Measurements from ENCODE around the gene IFFO2.

IFFO2 gene

DNA sequence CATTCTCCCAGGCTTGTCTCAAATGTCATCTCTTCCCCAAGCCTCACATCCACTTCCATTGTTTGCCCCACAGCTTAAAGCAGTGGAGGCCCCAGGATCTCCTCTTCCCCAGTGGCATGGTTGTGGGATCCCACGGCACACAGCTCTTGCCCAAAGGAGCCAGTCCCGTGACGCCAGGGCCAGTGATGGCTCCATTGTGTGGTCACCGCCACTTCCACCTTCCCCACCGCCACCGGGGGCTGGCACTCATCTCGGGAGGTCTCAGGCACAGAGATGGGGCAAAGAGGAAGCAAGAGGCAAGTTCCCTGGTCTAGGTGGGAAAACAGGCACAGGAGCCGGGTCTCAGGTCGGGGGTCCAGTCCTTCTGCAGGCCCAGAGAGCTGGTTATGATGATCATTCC lies 31.2 kb downstream of the IFFO2 start:
- TF ChIP-seq CEBPB (IDR thresholded peaks at IDR 0.05) (no peak), FOXM1 (IDR thresholded peaks at IDR 0.05; ENCODE audit: borderline replicate concordance, low read depth) (no peak), YY1 (IDR thresholded peaks at IDR 0.05; ENCODE audit: low read depth) (no peak), TCF12 (IDR thresholded peaks at IDR 0.05; ENCODE audit: low read depth) (no peak), TAF1 (IDR thresholded peaks at IDR 0.05; ENCODE audit: low read depth) (no peak), EGR1 (IDR thresholded peaks at IDR 0.05) (no peak), TEAD4 (IDR thresholded peaks at IDR 0.05) (no peak), CREB1 (IDR thresholded peaks at IDR 0.05; ENCODE audit: low read depth) (no peak), RAD21 (IDR thresholded peaks at IDR 0.05; ENCODE audit: low read depth) (no peak), EP300 (IDR thresholded peaks at IDR 0.05; ENCODE audit: borderline replicate concordance) (no peak), NFIC (IDR thresholded peaks at IDR 0.05) (no peak), MAX (IDR thresholded peaks at IDR 0.05) (no peak), ZBTB7A (IDR thresholded peaks at IDR 0.05; ENCODE audit: low read depth) (no peak)
- TF ChIP-seq, protein P1, sequence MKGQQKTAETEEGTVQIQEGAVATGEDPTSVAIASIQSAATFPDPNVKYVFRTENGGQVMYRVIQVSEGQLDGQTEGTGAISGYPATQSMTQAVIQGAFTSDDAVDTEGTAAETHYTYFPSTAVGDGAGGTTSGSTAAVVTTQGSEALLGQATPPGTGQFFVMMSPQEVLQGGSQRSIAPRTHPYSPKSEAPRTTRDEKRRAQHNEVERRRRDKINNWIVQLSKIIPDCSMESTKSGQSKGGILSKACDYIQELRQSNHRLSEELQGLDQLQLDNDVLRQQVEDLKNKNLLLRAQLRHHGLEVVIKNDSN (IDR thresholded peaks at IDR 0.05): no peak
- TF ChIP-seq, protein P2, sequence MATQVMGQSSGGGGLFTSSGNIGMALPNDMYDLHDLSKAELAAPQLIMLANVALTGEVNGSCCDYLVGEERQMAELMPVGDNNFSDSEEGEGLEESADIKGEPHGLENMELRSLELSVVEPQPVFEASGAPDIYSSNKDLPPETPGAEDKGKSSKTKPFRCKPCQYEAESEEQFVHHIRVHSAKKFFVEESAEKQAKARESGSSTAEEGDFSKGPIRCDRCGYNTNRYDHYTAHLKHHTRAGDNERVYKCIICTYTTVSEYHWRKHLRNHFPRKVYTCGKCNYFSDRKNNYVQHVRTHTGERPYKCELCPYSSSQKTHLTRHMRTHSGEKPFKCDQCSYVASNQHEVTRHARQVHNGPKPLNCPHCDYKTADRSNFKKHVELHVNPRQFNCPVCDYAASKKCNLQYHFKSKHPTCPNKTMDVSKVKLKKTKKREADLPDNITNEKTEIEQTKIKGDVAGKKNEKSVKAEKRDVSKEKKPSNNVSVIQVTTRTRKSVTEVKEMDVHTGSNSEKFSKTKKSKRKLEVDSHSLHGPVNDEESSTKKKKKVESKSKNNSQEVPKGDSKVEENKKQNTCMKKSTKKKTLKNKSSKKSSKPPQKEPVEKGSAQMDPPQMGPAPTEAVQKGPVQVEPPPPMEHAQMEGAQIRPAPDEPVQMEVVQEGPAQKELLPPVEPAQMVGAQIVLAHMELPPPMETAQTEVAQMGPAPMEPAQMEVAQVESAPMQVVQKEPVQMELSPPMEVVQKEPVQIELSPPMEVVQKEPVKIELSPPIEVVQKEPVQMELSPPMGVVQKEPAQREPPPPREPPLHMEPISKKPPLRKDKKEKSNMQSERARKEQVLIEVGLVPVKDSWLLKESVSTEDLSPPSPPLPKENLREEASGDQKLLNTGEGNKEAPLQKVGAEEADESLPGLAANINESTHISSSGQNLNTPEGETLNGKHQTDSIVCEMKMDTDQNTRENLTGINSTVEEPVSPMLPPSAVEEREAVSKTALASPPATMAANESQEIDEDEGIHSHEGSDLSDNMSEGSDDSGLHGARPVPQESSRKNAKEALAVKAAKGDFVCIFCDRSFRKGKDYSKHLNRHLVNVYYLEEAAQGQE (IDR thresholded peaks at IDR 0.05; ENCODE audit: low read depth): no peak

GRCh38 chr1:18924221-18924691 lies 32.2 kb downstream of the IFFO2 start:
- no peak for TF ChIP-seq NFIC (IDR thresholded peaks at IDR 0.05)
- TF ChIP-seq, protein P2 (IDR thresholded peaks at IDR 0.05; ENCODE audit: low read depth): no peak
- no peak for TF ChIP-seq FOXM1 (IDR thresholded peaks at IDR 0.05; ENCODE audit: borderline replicate concordance, low read depth)
- TF ChIP-seq EGR1 (IDR thresholded peaks at IDR 0.05): no peak
- TF ChIP-seq YY1 (IDR thresholded peaks at IDR 0.05; ENCODE audit: low read depth): no peak
- no peak for TF ChIP-seq ZBTB7A (IDR thresholded peaks at IDR 0.05; ENCODE audit: low read depth)
- no peak for TF ChIP-seq RAD21 (IDR thresholded peaks at IDR 0.05; ENCODE audit: low read depth)
- TF ChIP-seq CREB1 (IDR thresholded peaks at IDR 0.05; ENCODE audit: low read depth): no peak
- TF ChIP-seq CEBPB (IDR thresholded peaks at IDR 0.05): no peak
- no peak for TF ChIP-seq TAF1 (IDR thresholded peaks at IDR 0.05; ENCODE audit: low read depth)

DNA sequence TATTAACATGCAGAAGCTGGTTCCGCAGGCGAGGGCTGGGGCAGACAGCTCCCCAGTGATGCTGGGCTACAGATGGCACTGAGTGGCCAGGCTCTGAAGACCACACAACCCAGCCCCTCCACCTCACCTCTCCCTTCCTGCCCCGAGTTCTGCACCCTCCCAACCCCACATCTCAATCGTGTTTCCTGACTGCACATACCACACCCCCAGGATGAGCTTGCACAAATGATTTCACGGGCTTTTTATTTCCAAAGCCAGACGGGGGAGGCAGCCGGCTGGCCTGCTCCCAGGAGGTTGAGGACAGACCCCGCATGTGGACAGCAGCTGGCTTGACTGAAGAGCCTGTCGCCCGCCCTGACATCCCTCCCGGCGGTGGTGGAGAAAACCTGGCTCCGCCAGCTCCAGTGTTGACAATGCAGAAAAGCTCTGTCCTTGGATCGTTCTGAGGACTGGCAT lies 32.7 kb downstream of the IFFO2 start:
- TF ChIP-seq FOXM1 (IDR thresholded peaks at IDR 0.05; ENCODE audit: borderline replicate concordance, low read depth): no peak
- no peak for TF ChIP-seq CREB1 (IDR thresholded peaks at IDR 0.05; ENCODE audit: low read depth)
- TF ChIP-seq YY1 (IDR thresholded peaks at IDR 0.05; ENCODE audit: low read depth): no peak
- TF ChIP-seq TEAD4 (IDR thresholded peaks at IDR 0.05): no peak
- TF ChIP-seq NFIC (IDR thresholded peaks at IDR 0.05): no peak
- TF ChIP-seq, protein P2 (IDR thresholded peaks at IDR 0.05; ENCODE audit: low read depth): no peak
- TF ChIP-seq RAD21 (IDR thresholded peaks at IDR 0.05; ENCODE audit: low read depth): no peak
- TF ChIP-seq ZBTB7A (IDR thresholded peaks at IDR 0.05; ENCODE audit: low read depth): no peak
- no peak for TF ChIP-seq TCF12 (IDR thresholded peaks at IDR 0.05; ENCODE audit: low read depth)
- TF ChIP-seq CEBPB (IDR thresholded peaks at IDR 0.05): no peak
- no peak for TF ChIP-seq MAX (IDR thresholded peaks at IDR 0.05)

DNA sequence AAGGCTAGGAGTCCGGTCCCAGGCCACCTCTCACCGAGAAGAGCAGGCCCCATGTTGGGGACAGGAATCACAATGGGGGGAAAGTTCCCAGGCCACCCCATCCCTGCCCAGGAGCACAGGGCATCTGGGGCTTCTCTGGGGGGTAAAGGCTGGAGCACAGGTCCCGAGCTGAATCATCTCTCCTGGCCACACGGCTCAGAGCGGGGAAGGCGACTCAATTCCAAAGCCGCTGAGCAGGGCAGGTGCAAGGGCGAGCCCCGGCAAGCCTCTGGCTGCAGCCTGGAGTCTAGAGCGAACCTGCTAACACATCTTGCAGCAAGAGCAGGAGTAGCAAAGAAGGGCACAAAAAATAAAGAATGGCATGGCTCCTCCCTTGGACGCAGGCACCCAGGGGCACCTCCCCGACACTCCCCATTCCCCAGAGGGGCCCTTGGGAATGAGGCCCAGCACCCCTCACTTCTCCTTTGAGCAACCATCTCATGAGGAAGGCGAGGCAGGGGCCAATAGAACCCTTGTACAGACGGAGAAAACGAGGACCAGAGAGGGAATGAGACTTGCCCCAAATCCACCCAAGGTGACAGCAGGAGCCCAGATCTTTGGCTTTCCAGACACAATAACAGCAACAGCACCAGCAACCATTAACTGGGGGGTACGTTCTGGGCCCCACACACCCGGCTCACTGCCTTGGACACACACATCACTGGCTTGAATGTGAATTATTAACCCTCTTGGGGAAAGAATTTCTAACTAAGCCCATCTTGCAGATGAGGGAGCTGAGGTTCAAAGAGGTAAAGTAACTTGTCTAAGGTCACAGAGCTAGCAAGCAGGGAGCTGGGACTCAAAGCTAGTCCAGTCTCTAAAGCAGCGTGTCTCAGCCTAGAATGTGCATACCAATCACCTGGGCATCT lies 33.4 kb downstream of the IFFO2 start:
- no peak for TF ChIP-seq CREB1 (IDR thresholded peaks at IDR 0.05; ENCODE audit: low read depth)
- no peak for TF ChIP-seq TCF12 (IDR thresholded peaks at IDR 0.05; ENCODE audit: low read depth)
- TF ChIP-seq TAF1 (IDR thresholded peaks at IDR 0.05; ENCODE audit: low read depth): no peak
- no peak for TF ChIP-seq CEBPB (IDR thresholded peaks at IDR 0.05)
- TF ChIP-seq ZBTB7A (IDR thresholded peaks at IDR 0.05; ENCODE audit: low read depth): no peak
- TF ChIP-seq EP300 (IDR thresholded peaks at IDR 0.05; ENCODE audit: borderline replicate concordance): no peak
- no peak for TF ChIP-seq FOXM1 (IDR thresholded peaks at IDR 0.05; ENCODE audit: borderline replicate concordance, low read depth)
- TF ChIP-seq MAX (IDR thresholded peaks at IDR 0.05): no peak
- TF ChIP-seq RAD21 (IDR thresholded peaks at IDR 0.05; ENCODE audit: low read depth): no peak
- TF ChIP-seq EGR1 (IDR thresholded peaks at IDR 0.05): no peak
- TF ChIP-seq YY1 (IDR thresholded peaks at IDR 0.05; ENCODE audit: low read depth): no peak
- TF ChIP-seq, protein P1 (IDR thresholded peaks at IDR 0.05): no peak
- no peak for TF ChIP-seq NFIC (IDR thresholded peaks at IDR 0.05)
- TF ChIP-seq, protein P2 (IDR thresholded peaks at IDR 0.05; ENCODE audit: low read depth): no peak
- TF ChIP-seq TEAD4 (IDR thresholded peaks at IDR 0.05): no peak

Data from Ishikawa (cell line).